Sigmoid colon (tissue), 7 donors: Measurements from ENCODE around the gene CUEDC1. TPM values are rescaled to one million over a fixed set of nuclear protein-coding genes. Genes with fewer than 3 reads are reported as not detected.
A peak's percentile ranks its signal among the peaks of the same experiment; 100 is the strongest.

Source experiments
- DNase-seq: peaks from one replicate; pipeline ENCODE4 v3.0.0-alpha.2; 2019
- H3K27ac ChIP-seq, 4 donors: fragments of 200-600 bp; sonication (generic); one replicate each; pipeline ENCODE4 v1.5.1; 2016 to 2019; ENCODE audit warnings: mild to moderate bottlenecking in 1 of 4
- H3K27me3 ChIP-seq, 3 donors: fragments of 200-600 bp; sonication (generic); one replicate each; pipeline ENCODE4 v1.5.1; 2019; ENCODE audit warnings: mild to moderate bottlenecking in 1 of 3
- H3K36me3 ChIP-seq, 4 donors: fragments of 200-600 bp; sonication (generic); one replicate each; pipeline ENCODE4 v1.5.1; 2016 to 2019
- H3K4me1 ChIP-seq, 4 donors: fragments of 200-600 bp; sonication (generic); one replicate each; pipeline ENCODE4 v1.5.1; 2017 to 2019
- H3K4me3 ChIP-seq, 4 donors: fragments of 200-600 bp; sonication (generic); one replicate each; pipeline ENCODE4 v1.5.1; 2017 to 2019; ENCODE audit warnings: mild to moderate bottlenecking in 2 of 4, moderate library complexity in 1 of 4
- H3K9me3 ChIP-seq, 4 donors: fragments of 200-600 bp in 3 of 4; sonication (generic) in 3 of 4; one replicate each; pipeline versions ENCODE4 v1.5.1 to v1.6.1; 2013 to 2019
- CTCF ChIP-seq, 4 experiments: fragments of 450-650 bp in 3 of 4; fragments of 200-600 bp in 1 of 4; IDR thresholded peaks; one replicate each; pipeline ENCODE4 v1.5.1; 2016 to 2019; ENCODE audit warnings: antibody characterized with exemption in 4 of 4, mild to moderate bottlenecking in 3 of 4, moderate library complexity in 2 of 4
- EP300 ChIP-seq, 4 donors: sonication (generic); formaldehyde crosslinking; IDR thresholded peaks; one replicate each; pipeline ENCODE4 v1.6.1; 2017; ENCODE audit warnings: antibody characterized with exemption in 4 of 4
- POLR2A ChIP-seq, 2 donors: fragments of 450-650 bp; IDR thresholded peaks; one replicate each; pipeline ENCODE4 v1.6.1; 2016; ENCODE audit warnings: antibody characterized with exemption in 2 of 2, mild to moderate bottlenecking in 2 of 2, moderate library complexity in 2 of 2
- POLR2AphosphoS5 ChIP-seq, 4 donors: sonication (generic); formaldehyde crosslinking; IDR thresholded peaks; one replicate each; pipeline ENCODE4 v1.6.1; 2017; ENCODE audit warnings: antibody characterized with exemption in 4 of 4
- WGBS, 2 donors: extraction: QIAGEN DNeasy Blood & Tissue Kit; methylation state at CpG; one replicate each; pipeline ENCODE4 v1.1.7; 2013; 5-methylcytosine and 5-hydroxymethylcytosine counted together
- intact Hi-C: fragments of 100-400 bp; cut with DNase I; formaldehyde crosslinking; loops from one replicate; pipeline ENCODE4 v1.15.1; 2023
- polyA plus RNA-seq, 3 donors: library from polyadenylated mRNA; stranded (reverse); fragments of 200-250 nt; gene quantifications; one replicate each; pipeline ENCODE4 v1.2.3, GENCODE V29; 2013
- total RNA-seq, 4 donors: library from RNA; depleted of rRNA; stranded (reverse); fragments of >200 nt; gene quantifications; one replicate each; pipeline ENCODE4 v1.1.0, GENCODE V29; 2016
- donor health status: healthy with polysubstance abuse.
- donor health status: Bipolar disorder and iron deficiency.
- donor health status: healthy.

The CUEDC1 gene
- total and polyA plus RNA-seq, 7 donors = 3.0 to 64.0 (median 29.5) TPM

- TF ChIP-seq CTCF (IDR thresholded peaks at IDR 0.05) = no peak
- TF ChIP-seq EP300 (IDR thresholded peaks at IDR 0.05) = peak in 1 of 4 donors; percentile 25
- no peak for TF ChIP-seq POLR2A (IDR thresholded peaks at IDR 0.05)
- TF ChIP-seq POLR2AphosphoS5 (IDR thresholded peaks at IDR 0.05) = peak in 2 of 4 donors; percentile 50 to 56
- Histone ChIP-seq H3K9me3 (no peaks in the 10 kb centered on the region), H3K27me3 (no peaks in the 10 kb centered on the region), H3K4me3 (peak overlapping the region in 3 of 4 donors; percentile 11 to 89 (median 82)), H3K36me3 (peaks cover 0 to 24% (median 0%) of the 10 kb centered on the region in 4 donors), H3K27ac (peak overlapping the region; percentile 95 to 99 (median 97)), H3K4me1 (peaks cover 0 to 73% (median 60%) of the 10 kb centered on the region in 4 donors)
- no peak for DNase-seq
- WGBS, 2 donors = 7 to 33% methylated on average over 1 of the region's 1 CpG
- intact Hi-C loops = no loop called here
Observed at GRCh38 chr17:57985675-57985974, 30.4 kb upstream of the CUEDC1 start.

- whole genome bisulfite sequencing, 2 donors = 48 to 67% methylated on average over 4 of the region's 4 CpGs
- Histone ChIP-seq H3K4me1 (peaks cover 0 to 79% (median 62%) of the 10 kb centered on the region in 4 donors), H3K4me3 (peak overlapping the region in 3 of 4 donors; percentile 11 to 89 (median 82)), H3K9me3 (no peaks in the 10 kb centered on the region), H3K27me3 (no peaks in the 10 kb centered on the region), H3K27ac (peak overlapping the region; percentile 95 to 99 (median 97)), H3K36me3 (peaks cover 0 to 29% (median under 1%) of the 10 kb centered on the region in 4 donors)
- no peak for DNase-seq
- intact Hi-C loops = no loop called here
- TF ChIP-seq POLR2AphosphoS5 (IDR thresholded peaks at IDR 0.05) (no peak), EP300 (IDR thresholded peaks at IDR 0.05) (no peak), CTCF (IDR thresholded peaks at IDR 0.05) (no peak)
Observed at GRCh38 chr17:57984936-57985674, 29.9 kb upstream of the CUEDC1 start.

GRCh38 chr17:57984261-57984890, 29.2 kb upstream of the CUEDC1 start:
- no peak for TF ChIP-seq POLR2AphosphoS5 (IDR thresholded peaks at IDR 0.05)
- Histone ChIP-seq H3K4me1 (peaks cover 0 to 75% (median 62%) of the 10 kb centered on the region in 4 donors), H3K27ac (peak overlapping the region; percentile 95 to 99 (median 97)), H3K27me3 (no peaks in the 10 kb centered on the region), H3K9me3 (no peaks in the 10 kb centered on the region), H3K36me3 (peaks cover 2 to 36% (median 6%) of the 10 kb centered on the region in 4 donors), H3K4me3 (peak overlapping the region in 2 of 4 donors; percentile 82 to 89)
- intact Hi-C loops = no loop called here
- 45 to 54% methylated on average over 4 of the region's 4 CpGs for WGBS, 2 donors
- no peak for DNase-seq

- Histone ChIP-seq H3K9me3 (no peaks in the 10 kb centered on the region), H3K27me3 (no peaks in the 10 kb centered on the region), H3K4me3 (peak overlapping the region in 1 of 4 donors; percentile 82), H3K4me1 (peaks cover 0 to 73% (median 65%) of the 10 kb centered on the region in 4 donors), H3K36me3 (peaks cover 2 to 45% (median 16%) of the 10 kb centered on the region in 4 donors), H3K27ac (peak overlapping the region; percentile 95 to 99 (median 97))
- no peak for DNase-seq
- WGBS, 2 donors = 87 to 93% methylated on average over 1 of the region's 1 CpG
- TF ChIP-seq CTCF (IDR thresholded peaks at IDR 0.05) (no peak), POLR2A (IDR thresholded peaks at IDR 0.05) (no peak), EP300 (IDR thresholded peaks at IDR 0.05) (no peak), POLR2AphosphoS5 (IDR thresholded peaks at IDR 0.05) (no peak)
- intact Hi-C loops = loop anchor here (2.0 kb wide), 1 partner anchor 27 kb away; no protein-coding TSS in a partner anchor
Observed at GRCh38 chr17:57983446-57983845, 28.2 kb upstream of the CUEDC1 start.
